B cell (primary cell): ENCODE results near the gene TMEM132A. TPM values are rescaled to one million over a fixed set of nuclear protein-coding genes. Genes with fewer than 3 reads are reported as not detected.

Source experiments
- ATAC-seq: fragments of 200-7000 bp; cut with Tn5 transposase; one replicate; pipeline ENCODE4 v1.10.0; 2021; ENCODE audit warnings: low read depth, mild to moderate bottlenecking, moderate number of reproducible peaks, moderate library complexity
- CTCF ChIA-PET: fragments of 350-600 bp; sonication (Branson Sonifier 250); formaldehyde crosslinking; loops from one replicate; lab custom pipeline; 2021; ENCODE audit warnings: antibody characterized with exemption, inconsistent platforms; lab: Charles Lee
- POLR2A ChIA-PET: fragments of 350-600 bp; sonication (Branson Sonifier 250); formaldehyde crosslinking; loops from one replicate; lab custom pipeline; 2021; ENCODE audit warnings: antibody characterized with exemption; lab: Charles Lee
- DNase-seq: peaks from one replicate; pipeline ENCODE4 v3.0.0; 2013
- H2AFZ ChIP-seq: 2 replicates; pipeline ENCODE4 v1.6.1; 2012; ENCODE audit warnings: mild to moderate bottlenecking, low read depth, low read length; ENCODE audit not compliant: insufficient read depth, poor library complexity, severe bottlenecking
- H3K27ac ChIP-seq, 2 donors: 1 replicate in 1 of 2; 2 replicates in 1 of 2; pipeline ENCODE4 v1.5.1; 2012 to 2013; ENCODE audit warnings: low read length in 2 of 2, mild to moderate bottlenecking in 2 of 2, moderate library complexity in 1 of 2
- H3K27me3 ChIP-seq, 4 experiments: fragments of 200-600 bp in 1 of 4; sonication (generic) in 1 of 4; replicated peaks in 1 of 4; 1 replicate in 2 of 4; 2 replicates in 2 of 4; pipeline versions ENCODE4 v1.6.1 to v1.7.0; 2013 to 2016; ENCODE audit warnings: low read length in 3 of 4, mild to moderate bottlenecking in 2 of 4, mixed read lengths in 1 of 4, moderate library complexity in 1 of 4; ENCODE audit not compliant: insufficient read depth in 4 of 4, control insufficient read depth in 3 of 4; ENCODE audit errors: control extremely low read depth in 1 of 4
- H3K36me3 ChIP-seq, 2 experiments: replicated peaks in 1 of 2; 1 replicate in 1 of 2; 2 replicates in 1 of 2; pipeline versions ENCODE4 v1.6.1 to v1.7.1; 2013; ENCODE audit warnings: low read length in 1 of 2; ENCODE audit not compliant: insufficient read depth in 2 of 2, control insufficient read depth in 1 of 2; ENCODE audit errors: control extremely low read depth in 1 of 2, extremely low read depth in 1 of 2
- H3K4me1 ChIP-seq, 2 donors: fragments of 200-600 bp in 1 of 2; sonication (generic) in 1 of 2; 1 replicate in 1 of 2; 2 replicates in 1 of 2; pipeline versions ENCODE4 v1.5.1 to v1.6.1; 2013 to 2017; ENCODE audit warnings: low read length in 2 of 2; ENCODE audit not compliant: control insufficient read depth in 2 of 2, insufficient read depth in 2 of 2
- H3K4me2 ChIP-seq: replicated peaks from 2 replicates; pipeline ENCODE3; 2012; ENCODE audit warnings: mild to moderate bottlenecking, low read depth, low read length; ENCODE audit not compliant: poor library complexity, severe bottlenecking
- H3K4me3 ChIP-seq, 5 experiments: fragments of 200-600 bp in 1 of 5; sonication (generic) in 1 of 5; 1 replicate in 3 of 5; 2 replicates in 2 of 5; pipeline versions ENCODE4 v1.5.1 to v1.7.0; 2011 to 2016; ENCODE audit warnings: low read length in 4 of 5, mild to moderate bottlenecking in 4 of 5, low read depth in 2 of 5, control low read depth in 1 of 5, moderate library complexity in 1 of 5; ENCODE audit not compliant: insufficient read depth in 1 of 5; ENCODE audit errors: control extremely low read depth in 1 of 5, extremely low read depth in 1 of 5
- H3K79me2 ChIP-seq: fragments of 200-600 bp; sonication (generic); one replicate; pipeline ENCODE4 v1.6.0; 2016; ENCODE audit warnings: low read length; ENCODE audit not compliant: control insufficient read depth, insufficient read depth
- H3K9ac ChIP-seq: fragments of 200-600 bp; sonication (generic); 2 replicates; pipeline ENCODE4 v1.6.1; 2017; ENCODE audit warnings: mild to moderate bottlenecking, low read length, moderate library complexity
- H3K9me3 ChIP-seq, 3 donors: one replicate each; pipeline versions ENCODE4 v1.6.1 to v1.7.1; 2013; ENCODE audit warnings: low read length in 2 of 3; ENCODE audit not compliant: control insufficient read depth in 2 of 3, insufficient read depth in 1 of 3; ENCODE audit errors: control extremely low read depth in 1 of 3
- H4K20me1 ChIP-seq: 2 replicates; pipeline ENCODE4 v1.6.0; 2012; ENCODE audit warnings: mild to moderate bottlenecking, low read length; ENCODE audit not compliant: insufficient read depth, control insufficient read depth, poor library complexity, severe bottlenecking
- H3K27ac Mint-ChIP-seq: one replicate; pipeline ENCODE4 v1.8.0; 2021; ENCODE audit warnings: mixed read lengths
- H3K27me3 Mint-ChIP-seq: one replicate; pipeline ENCODE4 v1.8.0; 2021; ENCODE audit warnings: mixed read lengths
- H3K4me1 Mint-ChIP-seq: one replicate; pipeline ENCODE4 v1.8.0; 2021; ENCODE audit warnings: mixed read lengths
- H3K4me3 Mint-ChIP-seq: one replicate; pipeline ENCODE4 v1.8.0; 2021; ENCODE audit warnings: mixed read lengths
- H3K9me3 Mint-ChIP-seq: one replicate; pipeline ENCODE4 v1.8.0; 2022; ENCODE audit warnings: mixed read lengths; ENCODE audit not compliant: insufficient read depth
- EZH2 ChIP-seq: IDR thresholded peaks from 2 replicates; pipeline ENCODE4 v1.6.1; 2012; ENCODE audit warnings: borderline replicate concordance, low read depth, mild to moderate bottlenecking, moderate library complexity, low read length; ENCODE audit not compliant: insufficient read depth, poor library complexity, severe bottlenecking
- WGBS: methylation state at CpG from one replicate; pipeline ENCODE4 v1.1.5; 2013; ENCODE audit warnings: missing lambda C conversion rate; ENCODE audit not compliant: insufficient coverage; 5-methylcytosine and 5-hydroxymethylcytosine counted together
- intact Hi-C: fragments of 100-400 bp; cut with micrococcal nuclease; formaldehyde crosslinking; loops from one replicate; pipeline ENCODE4 v1.10.0; 2022
- polyA plus RNA-seq: library from polyadenylated mRNA; depleted of rRNA; stranded (reverse); fragments of >200 nt; gene quantifications from 2 replicates; pipeline ENCODE4 v1.2.3, GENCODE V29; 2012
- total RNA-seq, 2 donors: library from RNA; stranded (reverse); fragments of 120-200 nt in 1 of 2; gene quantifications; 1 replicate in 1 of 2; 2 replicates in 1 of 2; pipeline versions ENCODE4 v1.2.3 to v1.2.4, GENCODE V29; 2013 to 2022
- TF ChIP-seq, protein P1 (sequence below): fragments of 200-600 bp; IDR thresholded peaks from one replicate; pipeline ENCODE4 v1.8.0; 2022; ENCODE audit warnings: antibody characterized with exemption, mild to moderate bottlenecking

TMEM132A gene
- total and polyA plus RNA-seq, 2 donors (not counting 1 experiment from before 2014, with no cell fraction given), result 1.2 to 11.3 TPM

DNA sequence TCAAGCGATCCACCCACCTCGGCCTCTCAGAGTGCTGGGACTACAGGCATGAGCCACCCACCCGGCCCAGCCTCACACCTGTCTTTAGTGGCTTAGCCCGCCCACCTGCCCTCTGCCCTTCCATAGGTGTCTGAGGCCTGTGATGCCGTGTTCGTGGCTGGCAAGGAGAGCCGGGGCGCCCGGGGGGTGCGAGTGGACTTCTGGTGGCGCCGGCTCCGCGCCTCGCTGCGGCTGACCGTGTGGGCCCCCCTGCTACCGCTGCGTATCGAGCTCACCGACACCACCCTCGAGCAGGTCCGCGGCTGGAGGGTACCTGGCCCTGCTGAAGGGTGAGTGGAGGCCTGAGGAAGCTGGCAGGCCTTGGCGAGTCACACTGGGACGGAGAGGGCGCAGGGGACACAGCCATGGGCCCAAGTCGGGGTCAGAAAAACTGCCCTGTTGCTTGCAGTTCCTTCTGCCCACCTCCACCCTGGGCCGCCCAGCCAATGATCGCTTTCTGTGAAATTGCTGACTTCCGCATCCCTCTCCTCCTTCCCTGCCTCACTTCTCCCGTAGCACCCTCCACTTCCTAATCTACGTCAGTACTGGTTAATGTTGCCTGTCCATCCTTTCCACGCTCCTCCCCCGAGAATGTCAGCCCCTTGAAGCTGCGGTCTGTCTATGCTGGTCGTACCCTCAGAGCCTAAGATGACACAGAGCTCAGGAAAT lies 9.3 kb downstream of the TMEM132A start:
- Mint-ChIP-seq H3K4me1 (peaks cover 46% of the 10 kb centered on the region), H3K27me3 (no peaks in the 10 kb centered on the region), H3K27ac (peak overlapping the region; percentile 91), H3K4me3 (no peak overlapping the region), H3K9me3 (no peaks in the 10 kb centered on the region)
- H3K9ac ChIP-seq, result no peak overlapping the region
- intact Hi-C loops, result no loop called here
- peak overlapping the region in 1 of 2 donors; percentile 7 for H3K27ac ChIP-seq
- WGBS, result 91% methylated on average over 34 of the region's 37 CpGs
- H3K4me1 ChIP-seq, result peaks cover 26 to 44% of the 10 kb centered on the region in 2 donors
- no peak for TF ChIP-seq EZH2
- TF ChIP-seq, protein P1, sequence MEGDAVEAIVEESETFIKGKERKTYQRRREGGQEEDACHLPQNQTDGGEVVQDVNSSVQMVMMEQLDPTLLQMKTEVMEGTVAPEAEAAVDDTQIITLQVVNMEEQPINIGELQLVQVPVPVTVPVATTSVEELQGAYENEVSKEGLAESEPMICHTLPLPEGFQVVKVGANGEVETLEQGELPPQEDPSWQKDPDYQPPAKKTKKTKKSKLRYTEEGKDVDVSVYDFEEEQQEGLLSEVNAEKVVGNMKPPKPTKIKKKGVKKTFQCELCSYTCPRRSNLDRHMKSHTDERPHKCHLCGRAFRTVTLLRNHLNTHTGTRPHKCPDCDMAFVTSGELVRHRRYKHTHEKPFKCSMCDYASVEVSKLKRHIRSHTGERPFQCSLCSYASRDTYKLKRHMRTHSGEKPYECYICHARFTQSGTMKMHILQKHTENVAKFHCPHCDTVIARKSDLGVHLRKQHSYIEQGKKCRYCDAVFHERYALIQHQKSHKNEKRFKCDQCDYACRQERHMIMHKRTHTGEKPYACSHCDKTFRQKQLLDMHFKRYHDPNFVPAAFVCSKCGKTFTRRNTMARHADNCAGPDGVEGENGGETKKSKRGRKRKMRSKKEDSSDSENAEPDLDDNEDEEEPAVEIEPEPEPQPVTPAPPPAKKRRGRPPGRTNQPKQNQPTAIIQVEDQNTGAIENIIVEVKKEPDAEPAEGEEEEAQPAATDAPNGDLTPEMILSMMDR, result no peak
- CTCF ChIA-PET, result interaction anchor here (2.9 to 5.7 kb wide), 3 partner anchors 12 to 33 kb away, joined by 10 to 55 read pairs (median 12); partner anchors contain the start of gene TMEM109
- H4K20me1 ChIP-seq, result no peaks in the 10 kb centered on the region
- H3K4me3 ChIP-seq, result no peak overlapping the region
- H3K9me3 ChIP-seq, result no peaks in the 10 kb centered on the region
- no peak overlapping the region for H2AFZ ChIP-seq
- no peaks in the 10 kb centered on the region for H3K79me2 ChIP-seq
- no peaks in the 10 kb centered on the region for H3K27me3 ChIP-seq
- ATAC-seq, result no peak
- POLR2A ChIA-PET, result interaction anchor here (2.2 to 11.4 kb wide), 2 partner anchors 17 to 19 kb away, joined by 14 to 96 read pairs; partner anchors contain the start of genes SLC15A3 and TMEM109
- DNase-seq, result no peak
- no peak overlapping the region for H3K4me2 ChIP-seq
- H3K36me3 ChIP-seq, result peaks cover 0 to 8% of the 10 kb centered on the region in 2 experiments
